ENCODE measurements around the gene CKMT2. TPM values are rescaled to one million over a fixed set of nuclear protein-coding genes. Genes with fewer than 3 reads are reported as not detected.

CKMT2 gene
- total and polyA plus RNA-seq, 2 experiments from 2014 or later = 2.9 to 8.2 TPM

DNA sequence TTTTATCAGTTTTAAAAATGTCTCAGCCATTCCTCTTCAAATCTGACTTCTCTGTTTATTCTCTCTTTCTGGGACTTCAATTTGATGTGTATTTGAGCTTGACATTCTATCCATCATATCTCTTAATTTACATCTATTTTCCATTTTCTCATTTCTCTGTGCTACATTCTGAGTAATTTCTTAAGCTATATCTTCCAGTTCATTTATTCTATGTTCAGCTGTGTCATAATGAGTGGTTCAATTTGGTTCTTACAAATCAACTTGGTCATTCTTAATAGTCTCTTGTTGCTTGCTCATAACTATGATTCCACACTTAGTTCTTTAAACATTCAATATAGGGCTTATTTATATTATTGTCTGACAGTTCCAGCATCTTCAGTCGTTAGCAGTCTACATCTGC lies 16.9 kb downstream of the CKMT2 start:
- Histone ChIP-seq H3K27ac (ENCODE audit: low read depth) (no peak overlapping the region), H3F3A (replicated peaks; ENCODE audit: low read depth) (no peaks in the 10 kb centered on the region), H3K4me1 (ENCODE audit: insufficient read depth) (peaks cover 11% of the 10 kb centered on the region), H3K27me3 (ENCODE audit: insufficient read depth) (no peaks in the 10 kb centered on the region), H4K20me1 (replicated peaks; ENCODE audit: insufficient read depth) (0 out of 2 replicates have a peak, but pooled peaks cover 10% of the 10 kb centered on the region), H3K36me3 (ENCODE audit: insufficient read depth) (no peaks in the 10 kb centered on the region), H3K4me2 (no peak overlapping the region), H3K9me2 (ENCODE audit: insufficient read depth) (no peaks in the 10 kb centered on the region), H3K4me3 (no peak overlapping the region), H2AFZ (no peak overlapping the region), H3K79me2 (replicated peaks; ENCODE audit: insufficient read depth) (no peaks in the 10 kb centered on the region; the same call in 1 of the 2 replicates)
- peaks cover 42% of the 10 kb centered on the region for H3K4me1 Mint-ChIP-seq
- TF ChIP-seq ZNF114 (CRISPR knock-in tag; IDR thresholded peaks at IDR 0.05) = no peak
- TF ChIP-seq ZNF331 (CRISPR knock-in tag; IDR thresholded peaks at IDR 0.05; ENCODE audit: low read depth) = no peak
- no peak for TF ChIP-seq EZH2 (IDR thresholded peaks at IDR 0.05; ENCODE audit: low read depth, unreplicated experiment)
- no peak for TF ChIP-seq EZH2phosphoT487 (IDR thresholded peaks at IDR 0.05; ENCODE audit: unreplicated experiment)
- no peak for TF ChIP-seq NANOG (IDR thresholded peaks at IDR 0.05; ENCODE audit: borderline replicate concordance)
- TF ChIP-seq, protein P1, sequence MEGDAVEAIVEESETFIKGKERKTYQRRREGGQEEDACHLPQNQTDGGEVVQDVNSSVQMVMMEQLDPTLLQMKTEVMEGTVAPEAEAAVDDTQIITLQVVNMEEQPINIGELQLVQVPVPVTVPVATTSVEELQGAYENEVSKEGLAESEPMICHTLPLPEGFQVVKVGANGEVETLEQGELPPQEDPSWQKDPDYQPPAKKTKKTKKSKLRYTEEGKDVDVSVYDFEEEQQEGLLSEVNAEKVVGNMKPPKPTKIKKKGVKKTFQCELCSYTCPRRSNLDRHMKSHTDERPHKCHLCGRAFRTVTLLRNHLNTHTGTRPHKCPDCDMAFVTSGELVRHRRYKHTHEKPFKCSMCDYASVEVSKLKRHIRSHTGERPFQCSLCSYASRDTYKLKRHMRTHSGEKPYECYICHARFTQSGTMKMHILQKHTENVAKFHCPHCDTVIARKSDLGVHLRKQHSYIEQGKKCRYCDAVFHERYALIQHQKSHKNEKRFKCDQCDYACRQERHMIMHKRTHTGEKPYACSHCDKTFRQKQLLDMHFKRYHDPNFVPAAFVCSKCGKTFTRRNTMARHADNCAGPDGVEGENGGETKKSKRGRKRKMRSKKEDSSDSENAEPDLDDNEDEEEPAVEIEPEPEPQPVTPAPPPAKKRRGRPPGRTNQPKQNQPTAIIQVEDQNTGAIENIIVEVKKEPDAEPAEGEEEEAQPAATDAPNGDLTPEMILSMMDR (conservative IDR thresholded peaks at IDR 0.05; ENCODE audit: low read depth in 2 of 2) = no peak
- no peak for TF ChIP-seq JUNB (IDR thresholded peaks at IDR 0.05; ENCODE audit: unreplicated experiment)
- TF ChIP-seq STAT1 (IDR thresholded peaks at IDR 0.05; ENCODE audit: unreplicated experiment) = no peak
- no peak for TF ChIP-seq ETS1 (IDR thresholded peaks at IDR 0.05)
- TF ChIP-seq, protein P2, sequence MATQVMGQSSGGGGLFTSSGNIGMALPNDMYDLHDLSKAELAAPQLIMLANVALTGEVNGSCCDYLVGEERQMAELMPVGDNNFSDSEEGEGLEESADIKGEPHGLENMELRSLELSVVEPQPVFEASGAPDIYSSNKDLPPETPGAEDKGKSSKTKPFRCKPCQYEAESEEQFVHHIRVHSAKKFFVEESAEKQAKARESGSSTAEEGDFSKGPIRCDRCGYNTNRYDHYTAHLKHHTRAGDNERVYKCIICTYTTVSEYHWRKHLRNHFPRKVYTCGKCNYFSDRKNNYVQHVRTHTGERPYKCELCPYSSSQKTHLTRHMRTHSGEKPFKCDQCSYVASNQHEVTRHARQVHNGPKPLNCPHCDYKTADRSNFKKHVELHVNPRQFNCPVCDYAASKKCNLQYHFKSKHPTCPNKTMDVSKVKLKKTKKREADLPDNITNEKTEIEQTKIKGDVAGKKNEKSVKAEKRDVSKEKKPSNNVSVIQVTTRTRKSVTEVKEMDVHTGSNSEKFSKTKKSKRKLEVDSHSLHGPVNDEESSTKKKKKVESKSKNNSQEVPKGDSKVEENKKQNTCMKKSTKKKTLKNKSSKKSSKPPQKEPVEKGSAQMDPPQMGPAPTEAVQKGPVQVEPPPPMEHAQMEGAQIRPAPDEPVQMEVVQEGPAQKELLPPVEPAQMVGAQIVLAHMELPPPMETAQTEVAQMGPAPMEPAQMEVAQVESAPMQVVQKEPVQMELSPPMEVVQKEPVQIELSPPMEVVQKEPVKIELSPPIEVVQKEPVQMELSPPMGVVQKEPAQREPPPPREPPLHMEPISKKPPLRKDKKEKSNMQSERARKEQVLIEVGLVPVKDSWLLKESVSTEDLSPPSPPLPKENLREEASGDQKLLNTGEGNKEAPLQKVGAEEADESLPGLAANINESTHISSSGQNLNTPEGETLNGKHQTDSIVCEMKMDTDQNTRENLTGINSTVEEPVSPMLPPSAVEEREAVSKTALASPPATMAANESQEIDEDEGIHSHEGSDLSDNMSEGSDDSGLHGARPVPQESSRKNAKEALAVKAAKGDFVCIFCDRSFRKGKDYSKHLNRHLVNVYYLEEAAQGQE (IDR thresholded peaks at IDR 0.05; ENCODE audit: unreplicated experiment) = no peak
- TF ChIP-seq, protein P3, sequence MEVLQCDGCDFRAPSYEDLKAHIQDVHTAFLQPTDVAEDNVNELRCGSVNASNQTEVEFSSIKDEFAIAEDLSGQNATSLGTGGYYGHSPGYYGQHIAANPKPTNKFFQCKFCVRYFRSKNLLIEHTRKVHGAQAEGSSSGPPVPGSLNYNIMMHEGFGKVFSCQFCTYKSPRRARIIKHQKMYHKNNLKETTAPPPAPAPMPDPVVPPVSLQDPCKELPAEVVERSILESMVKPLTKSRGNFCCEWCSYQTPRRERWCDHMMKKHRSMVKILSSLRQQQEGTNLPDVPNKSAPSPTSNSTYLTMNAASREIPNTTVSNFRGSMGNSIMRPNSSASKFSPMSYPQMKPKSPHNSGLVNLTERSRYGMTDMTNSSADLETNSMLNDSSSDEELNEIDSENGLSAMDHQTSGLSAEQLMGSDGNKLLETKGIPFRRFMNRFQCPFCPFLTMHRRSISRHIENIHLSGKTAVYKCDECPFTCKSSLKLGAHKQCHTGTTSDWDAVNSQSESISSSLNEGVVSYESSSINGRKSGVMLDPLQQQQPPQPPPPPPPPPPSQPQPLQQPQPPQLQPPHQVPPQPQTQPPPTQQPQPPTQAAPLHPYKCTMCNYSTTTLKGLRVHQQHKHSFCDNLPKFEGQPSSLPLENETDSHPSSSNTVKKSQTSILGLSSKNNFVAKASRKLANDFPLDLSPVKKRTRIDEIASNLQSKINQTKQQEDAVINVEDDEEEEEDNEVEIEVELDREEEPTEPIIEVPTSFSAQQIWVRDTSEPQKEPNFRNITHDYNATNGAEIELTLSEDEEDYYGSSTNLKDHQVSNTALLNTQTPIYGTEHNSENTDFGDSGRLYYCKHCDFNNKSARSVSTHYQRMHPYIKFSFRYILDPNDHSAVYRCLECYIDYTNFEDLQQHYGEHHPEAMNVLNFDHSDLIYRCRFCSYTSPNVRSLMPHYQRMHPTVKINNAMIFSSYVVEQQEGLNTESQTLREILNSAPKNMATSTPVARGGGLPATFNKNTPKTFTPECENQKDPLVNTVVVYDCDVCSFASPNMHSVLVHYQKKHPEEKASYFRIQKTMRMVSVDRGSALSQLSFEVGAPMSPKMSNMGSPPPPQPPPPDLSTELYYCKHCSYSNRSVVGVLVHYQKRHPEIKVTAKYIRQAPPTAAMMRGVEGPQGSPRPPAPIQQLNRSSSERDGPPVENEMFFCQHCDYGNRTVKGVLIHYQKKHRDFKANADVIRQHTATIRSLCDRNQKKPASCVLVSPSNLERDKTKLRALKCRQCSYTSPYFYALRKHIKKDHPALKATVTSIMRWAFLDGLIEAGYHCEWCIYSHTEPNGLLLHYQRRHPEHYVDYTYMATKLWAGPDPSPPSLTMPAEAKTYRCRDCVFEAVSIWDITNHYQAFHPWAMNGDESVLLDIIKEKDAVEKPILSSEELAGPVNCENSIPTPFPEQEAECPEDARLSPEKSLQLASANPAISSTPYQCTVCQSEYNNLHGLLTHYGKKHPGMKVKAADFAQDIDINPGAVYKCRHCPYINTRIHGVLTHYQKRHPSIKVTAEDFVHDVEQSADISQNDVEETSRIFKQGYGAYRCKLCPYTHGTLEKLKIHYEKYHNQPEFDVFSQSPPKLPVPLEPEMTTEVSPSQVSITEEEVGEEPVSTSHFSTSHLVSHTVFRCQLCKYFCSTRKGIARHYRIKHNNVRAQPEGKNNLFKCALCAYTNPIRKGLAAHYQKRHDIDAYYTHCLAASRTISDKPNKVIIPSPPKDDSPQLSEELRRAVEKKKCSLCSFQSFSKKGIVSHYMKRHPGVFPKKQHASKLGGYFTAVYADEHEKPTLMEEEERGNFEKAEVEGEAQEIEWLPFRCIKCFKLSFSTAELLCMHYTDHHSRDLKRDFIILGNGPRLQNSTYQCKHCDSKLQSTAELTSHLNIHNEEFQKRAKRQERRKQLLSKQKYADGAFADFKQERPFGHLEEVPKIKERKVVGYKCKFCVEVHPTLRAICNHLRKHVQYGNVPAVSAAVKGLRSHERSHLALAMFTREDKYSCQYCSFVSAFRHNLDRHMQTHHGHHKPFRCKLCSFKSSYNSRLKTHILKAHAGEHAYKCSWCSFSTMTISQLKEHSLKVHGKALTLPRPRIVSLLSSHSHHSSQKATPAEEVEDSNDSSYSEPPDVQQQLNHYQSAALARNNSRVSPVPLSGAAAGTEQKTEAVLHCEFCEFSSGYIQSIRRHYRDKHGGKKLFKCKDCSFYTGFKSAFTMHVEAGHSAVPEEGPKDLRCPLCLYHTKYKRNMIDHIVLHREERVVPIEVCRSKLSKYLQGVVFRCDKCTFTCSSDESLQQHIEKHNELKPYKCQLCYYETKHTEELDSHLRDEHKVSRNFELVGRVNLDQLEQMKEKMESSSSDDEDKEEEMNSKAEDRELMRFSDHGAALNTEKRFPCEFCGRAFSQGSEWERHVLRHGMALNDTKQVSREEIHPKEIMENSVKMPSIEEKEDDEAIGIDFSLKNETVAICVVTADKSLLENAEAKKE (CRISPR knock-in tag; IDR thresholded peaks at IDR 0.05) = no peak
- TF ChIP-seq POLR2AphosphoS5 (IDR thresholded peaks at IDR 0.05; ENCODE audit: low read depth) = no peak
- no peak for TF ChIP-seq CREB1 (CRISPR knock-in tag; IDR thresholded peaks at IDR 0.05; ENCODE audit: low read depth)
- H3K36me3 Mint-ChIP-seq (ENCODE audit: low read depth) = peaks cover 6% of the 10 kb centered on the region
- DNase-seq (ENCODE audit: low spot score) = no peak
- H3K9me3 Mint-ChIP-seq = no peaks in the 10 kb centered on the region
- no peak for ATAC-seq
- H3K27me3 Mint-ChIP-seq (ENCODE audit: insufficient read depth, low read depth, poor library complexity) = no peaks in the 10 kb centered on the region
- H3K27ac Mint-ChIP-seq = no peak overlapping the region
- no peak overlapping the region for H3K4me3 Mint-ChIP-seq

Data from GM23338 (cell line).